ENCODE measurements around the gene SMG6. TPM values are rescaled to one million over a fixed set of nuclear protein-coding genes. Genes with fewer than 3 reads are reported as not detected.

The SMG6 gene
- total and polyA plus RNA-seq, 2 of the 13 experiments (the other 11 are each of a cell fraction or from before 2014, with no cell fraction given): 4.6 to 14.6 TPM

- WGBS (ENCODE audit: low lambda C conversion rate): 68% methylated on average over 3 of the region's 3 CpGs
- FAIRE-seq: no peak
- Histone ChIP-seq H3K36me3 (replicated peaks in 1 of 2; ENCODE audit: control insufficient read depth in 1 of 2, insufficient read depth in 2 of 2, low read length in 2 of 2) (peaks cover 1 to 24% of the 10 kb centered on the region in 2 experiments; a peak in 4 of 5 replicates), H3K27me3 (ENCODE audit: control insufficient read depth in 1 of 2, insufficient read depth in 2 of 2, low read length in 2 of 2) (no peaks in the 10 kb centered on the region), H3K4me1 (ENCODE audit: insufficient read depth, low read length) (peaks cover 11% of the 10 kb centered on the region), H3K4me3 (replicated peaks in 1 of 3; ENCODE audit: insufficient read depth in 1 of 3, low read depth in 2 of 3, low read length in 3 of 3) (no peak overlapping the region), H3K79me2 (ENCODE audit: insufficient read depth, low read length) (no peaks in the 10 kb centered on the region), H3K9ac (ENCODE audit: insufficient read depth, low read depth, low read length) (no peak overlapping the region), H3K9me3 (ENCODE audit: low read length) (no peaks in the 10 kb centered on the region), H4K20me1 (ENCODE audit: insufficient read depth, low read length) (no peaks in the 10 kb centered on the region), H2AFZ (ENCODE audit: low read length) (no peak overlapping the region), H3K4me2 (ENCODE audit: low read depth, low read length) (no peak overlapping the region), H3K27ac (ENCODE audit: extremely low read length, insufficient read depth, low read length) (no peak overlapping the region)
- no TSS peak for BruUV-seq (replicated peaks)
- DNase-seq (ENCODE audit: low spot score): no peak
- ATAC-seq: no peak
- no peak for TF ChIP-seq HDAC1 (CRISPR knock-in tag; IDR thresholded peaks at IDR 0.05)
- peak; percentile 27; the same call in 1 of the 2 replicates for TF ChIP-seq ZNF121 (CRISPR knock-in tag; IDR thresholded peaks at IDR 0.05)
- CTCF ChIA-PET (ENCODE audit: low intra/inter-chr PET ratio, low total read pairs): no interaction called here
- POLR2A ChIA-PET: no interaction called here
- intact Hi-C loops (cut with micrococcal nuclease; ENCODE audit: unreplicated experiment): no loop called here
- in situ Hi-C loops (cut with HindIII; ENCODE audit: extremely low pct_ligation_motif_present, low pct_unique_long_range_greater_than_20kb): no loop called here
Observed at GRCh38 chr17:2203818-2204217, 99.8 kb downstream of the SMG6 start.

GRCh38 chr17:2202996-2203575, 100.5 kb downstream of the SMG6 start:
- in situ Hi-C loops (cut with HindIII; ENCODE audit: extremely low pct_ligation_motif_present, low pct_unique_long_range_greater_than_20kb): no loop called here
- 85% methylated on average over 3 of the region's 3 CpGs for WGBS (ENCODE audit: low lambda C conversion rate)

More at GRCh38 chr17:2202996-2203575, 100.5 kb downstream of the SMG6 start:
- TF ChIP-seq NFIB (CRISPR knock-in tag; IDR thresholded peaks at IDR 0.05; ENCODE audit: borderline replicate concordance) (no peak), ZNF709 (CRISPR knock-in tag; IDR thresholded peaks at IDR 0.05) (no peak), MLXIP (CRISPR knock-in tag; IDR thresholded peaks at IDR 0.05; ENCODE audit: borderline replicate concordance) (no peak), SMARCC2 (IDR thresholded peaks at IDR 0.05) (no peak), TRIM24 (CRISPR knock-in tag; IDR thresholded peaks at IDR 0.05) (no peak), PRPF4 (IDR thresholded peaks at IDR 0.05; ENCODE audit: low read depth, low read length, poor library complexity, severe bottlenecking) (no peak), ZNF563 (CRISPR knock-in tag; IDR thresholded peaks at IDR 0.05) (no peak), ZNF747 (CRISPR knock-in tag; IDR thresholded peaks at IDR 0.05; ENCODE audit: borderline replicate concordance) (no peak), STAT5B (CRISPR knock-in tag; IDR thresholded peaks at IDR 0.05) (no peak), RBM39 (IDR thresholded peaks at IDR 0.05; ENCODE audit: low read depth, low read length, poor library complexity, severe bottlenecking) (no peak), ZBTB26 (CRISPR knock-in tag; IDR thresholded peaks at IDR 0.05; ENCODE audit: borderline replicate concordance) (no peak)
- H3K9me3 ChIP-seq (ENCODE audit: low read length): no peaks in the 10 kb centered on the region
- no peaks in the 10 kb centered on the region for H3K27me3 ChIP-seq (ENCODE audit: control insufficient read depth in 1 of 2, insufficient read depth in 2 of 2, low read length in 2 of 2)
- FAIRE-seq (no peak), DNase-seq (ENCODE audit: low spot score) (no peak), ATAC-seq (no peak)
- intact Hi-C loops (cut with micrococcal nuclease; ENCODE audit: unreplicated experiment): no loop called here
- ChIA-PET CTCF (ENCODE audit: low intra/inter-chr PET ratio, low total read pairs) (no interaction called here), POLR2A (interaction anchor here (1.0 kb wide), 1 partner anchor 91 kb away, joined by 3 read pairs; no protein-coding TSS in a partner anchor)
- BruUV-seq (replicated peaks): no TSS peak
- H2AFZ ChIP-seq (ENCODE audit: low read length): no peak overlapping the region
- peaks cover 11% of the 10 kb centered on the region for H3K4me1 ChIP-seq (ENCODE audit: insufficient read depth, low read length)
- H3K4me2 ChIP-seq (ENCODE audit: low read depth, low read length): no peak overlapping the region
- no peak overlapping the region for H3K4me3 ChIP-seq (replicated peaks in 1 of 3; ENCODE audit: insufficient read depth in 1 of 3, low read depth in 2 of 3, low read length in 3 of 3)
- no peak overlapping the region for H3K9ac ChIP-seq (ENCODE audit: insufficient read depth, low read depth, low read length)
- no peaks in the 10 kb centered on the region for H3K79me2 ChIP-seq (ENCODE audit: insufficient read depth, low read length)
- no peak overlapping the region for H3K27ac ChIP-seq (ENCODE audit: extremely low read length, insufficient read depth, low read length)
- no peaks in the 10 kb centered on the region for H4K20me1 ChIP-seq (ENCODE audit: insufficient read depth, low read length)
- H3K36me3 ChIP-seq (replicated peaks in 1 of 2; ENCODE audit: control insufficient read depth in 1 of 2, insufficient read depth in 2 of 2, low read length in 2 of 2): peaks cover 1 to 19% of the 10 kb centered on the region in 2 experiments; a peak in 4 of 5 replicates

Measured in HepG2 (cell line).